T-helper 9 cell (primary cell): ENCODE measurements around the gene TTC23L.

Experiments used
- DNase-seq: peaks from one replicate; pipeline ENCODE4 v3.0.0-alpha.2; 2020

TTC23L gene

DNA sequence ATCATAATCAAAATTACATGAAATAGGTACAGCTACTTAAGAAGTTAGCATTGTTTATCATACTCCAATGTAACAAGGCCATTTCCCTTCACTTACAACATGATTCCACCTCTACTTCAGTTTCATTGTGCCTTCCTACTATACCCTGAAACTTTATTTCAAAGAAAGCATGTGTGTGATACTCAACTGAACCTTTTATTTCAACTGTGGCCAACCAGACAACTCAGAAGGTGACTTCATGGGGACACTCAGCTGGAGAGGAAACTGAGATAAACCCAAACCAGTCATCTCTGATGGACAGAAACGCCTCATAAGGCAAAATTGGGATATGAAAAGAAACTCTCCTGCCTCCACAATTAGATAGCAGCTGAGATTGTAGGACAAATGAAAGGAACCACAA, 5.9 kb upstream of the TTC23L start:
- DNase-seq, result no peak

DNA sequence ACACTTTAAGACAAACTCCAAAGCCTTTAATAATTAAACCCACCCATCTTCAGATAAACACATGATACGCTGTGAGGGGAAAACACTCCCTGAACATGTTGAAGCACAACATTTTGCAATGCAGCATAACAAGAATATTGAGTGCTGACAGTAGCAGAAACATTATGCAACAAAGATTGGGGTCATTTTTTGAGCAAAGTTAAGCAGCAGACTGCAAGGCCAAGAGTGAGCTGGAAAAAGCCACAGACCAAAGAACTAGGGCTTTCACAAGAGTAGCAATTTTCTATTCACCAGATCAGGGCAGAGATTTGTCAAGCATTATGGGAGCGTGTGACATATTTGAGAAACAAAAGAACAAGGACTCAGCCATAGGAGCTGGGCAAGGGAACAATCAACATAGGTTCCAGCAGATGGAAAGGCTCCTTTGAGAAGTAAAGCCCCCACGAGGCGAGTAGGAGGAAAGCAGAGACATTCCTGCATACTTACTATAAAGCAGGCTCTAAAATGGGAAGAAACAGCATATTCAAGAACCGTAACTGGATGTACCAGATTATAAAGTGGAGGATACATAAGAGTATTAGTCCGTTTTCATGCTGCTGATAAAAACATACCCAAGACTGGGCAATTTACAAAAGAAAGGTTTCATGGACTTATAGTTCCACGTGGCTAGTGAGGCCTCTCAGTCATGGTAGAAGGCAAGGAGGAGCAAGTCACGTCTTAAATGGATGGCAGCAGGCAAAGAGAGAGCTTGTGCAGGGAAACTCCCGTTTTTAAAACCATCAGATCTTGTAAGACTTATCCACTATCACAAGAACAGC, 4.8 kb upstream of the TTC23L start:
- no peak for DNase-seq

DNA sequence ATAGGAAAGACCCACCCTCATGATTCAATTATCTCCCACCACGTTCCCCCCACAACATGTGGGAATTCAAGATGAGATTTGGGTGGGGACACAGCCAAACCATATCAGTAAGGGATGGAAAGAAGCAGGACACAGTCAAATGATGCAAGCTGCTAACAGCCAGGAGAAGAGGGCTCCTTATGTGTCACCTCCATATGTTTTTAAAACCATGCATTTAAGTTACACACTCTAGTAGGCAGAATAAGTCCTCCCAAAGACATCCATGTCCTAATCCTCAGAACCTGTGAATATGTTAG, 4.2 kb upstream of the TTC23L start:
- no peak for DNase-seq

DNA sequence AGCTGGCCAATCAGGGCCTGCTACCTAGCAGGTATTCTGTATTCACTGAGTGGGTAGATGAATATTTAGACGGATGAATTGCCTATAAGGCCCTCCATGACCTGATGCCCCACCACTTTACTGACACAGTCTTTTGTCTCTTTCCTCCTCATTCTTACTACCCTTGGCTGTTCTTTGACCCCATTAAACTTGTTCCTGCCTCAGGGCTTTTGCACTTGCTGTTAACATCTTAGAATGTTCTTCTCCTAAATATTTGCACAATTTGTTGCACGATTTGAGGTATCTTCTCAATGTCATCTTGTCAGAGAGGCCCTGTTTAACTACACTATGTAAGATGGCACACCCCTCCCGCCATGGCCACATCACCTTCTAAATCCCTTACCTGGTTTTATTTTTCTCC, 3.3 kb upstream of the TTC23L start:
- no peak for DNase-seq

DNA sequence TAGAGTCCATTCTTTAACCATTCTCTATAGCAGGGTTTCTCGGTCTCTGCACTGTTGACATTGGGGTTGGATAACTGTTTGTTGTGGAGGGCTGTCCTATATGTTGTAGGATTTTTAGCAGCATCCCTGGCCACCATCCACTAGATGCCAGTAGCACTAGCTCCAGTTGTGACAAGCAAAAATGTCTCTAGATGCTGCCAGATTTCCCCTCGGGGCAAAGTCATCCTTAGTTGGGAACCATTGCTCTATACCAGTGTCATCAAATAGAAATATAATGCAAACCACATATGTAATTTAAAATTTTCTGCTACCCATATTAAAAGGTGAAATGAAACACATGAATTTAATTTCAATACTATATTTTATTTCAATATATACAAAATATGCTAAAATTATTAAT, 2.9 kb downstream of the TTC23L start:
- no peak for DNase-seq

DNA sequence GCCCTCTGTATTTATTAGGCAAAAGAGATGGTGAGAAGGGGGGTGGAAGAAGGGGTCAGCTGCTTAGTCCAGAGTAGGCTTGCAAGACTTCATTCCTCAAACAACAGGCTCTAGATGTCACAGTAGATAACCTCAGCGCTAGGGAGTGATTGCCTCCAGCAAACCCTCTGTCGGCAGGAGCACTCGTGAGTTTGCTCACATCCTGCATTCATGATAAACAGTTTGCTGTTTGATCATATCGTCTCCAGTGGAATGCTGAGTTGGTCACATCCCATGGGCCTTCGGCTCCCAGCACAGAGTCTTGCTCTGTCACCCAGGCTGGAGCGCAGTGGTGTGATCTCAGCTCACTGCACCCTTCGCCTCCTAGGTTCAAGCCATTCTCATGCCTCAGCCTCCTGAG, 3.6 kb downstream of the TTC23L start:
- no peak for DNase-seq

DNA sequence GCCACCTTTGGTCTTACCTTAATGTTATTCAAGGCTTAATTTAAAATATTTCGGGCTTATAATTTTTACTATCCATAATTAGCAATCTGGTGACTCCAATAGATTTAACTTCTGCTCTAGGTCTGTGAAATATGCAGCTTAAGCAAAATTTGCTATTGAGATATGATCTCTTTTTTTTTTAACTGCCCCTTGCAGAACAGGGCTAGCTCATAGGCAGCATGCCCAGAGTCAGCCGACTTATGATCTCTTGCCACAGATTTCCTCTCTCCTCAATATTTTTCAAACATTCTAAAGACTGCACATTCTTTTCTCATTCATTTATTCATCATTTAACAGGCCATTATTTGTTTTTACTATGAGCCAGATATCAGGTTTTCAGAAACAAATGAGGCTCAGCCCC, 4.5 kb downstream of the TTC23L start:
- DNase-seq, result no peak

DNA sequence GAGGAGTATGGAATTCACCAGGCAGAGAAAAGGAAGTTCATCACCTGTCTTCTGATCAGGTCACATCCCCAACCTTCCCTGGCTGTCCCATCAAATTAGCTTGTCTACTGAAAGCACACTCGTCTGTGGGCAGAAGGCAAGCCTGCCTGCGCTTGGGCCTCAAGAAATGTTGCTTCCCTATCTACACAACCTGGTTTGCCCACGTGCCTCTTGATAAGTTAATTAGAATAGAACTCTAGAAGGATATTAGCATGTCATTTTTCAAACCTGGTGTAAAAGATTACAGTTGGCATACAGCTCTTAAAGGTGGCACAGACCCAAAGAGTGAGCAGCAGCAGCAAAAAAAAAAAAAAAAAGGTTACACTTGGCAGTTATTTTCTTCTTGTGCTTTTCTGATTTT, 5.1 kb downstream of the TTC23L start:
- DNase-seq, result no peak

DNA sequence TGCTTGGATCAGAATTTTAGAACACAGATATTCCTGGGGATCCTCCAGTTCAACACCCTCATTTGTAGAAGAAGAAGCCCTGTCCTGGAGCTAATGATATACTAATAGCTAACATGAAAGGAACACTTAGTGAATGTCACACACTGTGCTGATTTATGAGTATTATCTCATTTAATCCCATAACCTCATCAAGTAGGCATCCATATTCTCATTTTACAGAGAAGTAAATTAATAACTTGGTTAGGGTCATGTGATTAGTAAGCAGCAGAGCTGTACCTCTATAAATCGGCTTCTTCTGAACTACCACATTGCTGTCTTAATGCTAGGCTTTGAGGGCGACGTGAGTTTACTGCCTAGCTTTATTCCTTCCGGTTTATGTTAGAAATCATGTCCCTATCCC, 6.0 kb downstream of the TTC23L start:
- DNase-seq, result no peak

DNA sequence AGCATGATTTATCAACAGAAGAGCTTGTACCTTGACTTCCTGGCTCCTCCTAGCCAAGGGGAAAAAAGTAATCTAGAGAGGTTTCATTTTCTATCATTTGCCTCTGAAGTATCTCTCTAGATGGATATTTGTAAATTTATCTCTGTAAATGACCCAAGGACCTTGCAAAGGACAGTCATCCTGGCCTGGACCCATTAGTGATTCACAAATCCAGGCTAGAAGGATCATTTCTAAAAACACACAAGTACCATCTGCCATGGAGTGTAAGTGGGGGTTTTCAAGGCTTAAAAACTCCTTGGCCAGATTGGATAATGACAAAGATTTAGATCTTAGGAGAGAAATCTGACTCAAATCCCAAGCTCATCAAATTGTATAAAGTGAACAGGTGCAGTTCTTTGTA, 8.1 kb downstream of the TTC23L start:
- no peak for DNase-seq

DNA sequence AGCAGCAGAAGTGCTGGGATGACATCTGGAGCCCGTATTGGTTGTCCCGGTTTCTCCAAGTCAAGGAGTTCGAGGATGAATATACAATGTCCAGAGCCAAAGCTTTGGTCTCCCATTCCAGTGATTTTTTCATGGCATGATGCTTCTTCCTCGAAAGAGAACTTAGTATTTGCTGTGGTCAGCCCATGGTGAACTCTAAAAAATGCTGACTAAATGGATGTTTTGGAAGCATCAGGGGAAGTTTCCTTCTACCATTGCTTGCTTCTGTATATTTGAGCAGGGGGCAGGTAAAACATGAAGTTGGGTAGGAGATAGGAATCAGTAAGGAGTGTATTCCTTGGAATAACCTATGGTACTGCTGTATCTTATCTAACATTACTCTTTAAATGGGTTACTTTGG, 8.6 kb downstream of the TTC23L start:
- DNase-seq, result no peak

DNA sequence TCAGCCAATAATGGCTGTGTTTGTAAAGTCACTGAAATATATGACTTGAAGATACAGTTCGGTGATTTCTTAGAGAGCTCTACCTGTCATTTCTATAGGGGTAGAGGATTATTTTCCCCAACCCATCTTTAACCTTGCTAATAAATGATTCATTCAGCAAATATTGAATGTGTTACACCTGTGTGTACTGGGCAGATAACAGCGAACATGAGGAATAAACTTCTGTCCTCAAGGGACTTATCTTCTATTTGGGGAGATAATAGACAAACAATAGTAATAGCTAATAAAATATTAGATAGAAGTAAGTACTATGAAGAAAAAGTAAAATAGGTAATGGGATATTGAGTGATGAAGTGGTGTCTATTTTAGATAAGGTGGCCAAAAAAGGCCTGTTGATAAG, 9.3 kb downstream of the TTC23L start:
- no peak for DNase-seq

DNA sequence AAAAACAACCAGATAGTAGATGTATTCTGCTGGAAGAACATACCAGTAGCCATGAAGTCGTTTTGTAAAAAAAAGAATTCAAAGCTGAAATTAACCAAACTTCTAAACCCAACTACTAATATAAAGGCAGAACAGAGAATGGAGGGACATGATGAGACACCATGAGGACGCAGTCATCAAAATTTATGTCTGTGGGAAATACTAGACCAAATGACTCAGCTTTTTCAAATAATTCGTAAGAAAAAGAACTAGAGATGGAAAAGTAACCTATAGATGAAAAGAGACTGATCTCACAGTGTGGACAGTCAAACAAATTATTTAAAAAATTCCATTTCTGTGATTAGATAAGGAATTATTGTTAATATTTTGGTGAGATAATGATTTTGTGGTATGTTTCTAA, 10.3 kb downstream of the TTC23L start:
- no peak for DNase-seq

DNA sequence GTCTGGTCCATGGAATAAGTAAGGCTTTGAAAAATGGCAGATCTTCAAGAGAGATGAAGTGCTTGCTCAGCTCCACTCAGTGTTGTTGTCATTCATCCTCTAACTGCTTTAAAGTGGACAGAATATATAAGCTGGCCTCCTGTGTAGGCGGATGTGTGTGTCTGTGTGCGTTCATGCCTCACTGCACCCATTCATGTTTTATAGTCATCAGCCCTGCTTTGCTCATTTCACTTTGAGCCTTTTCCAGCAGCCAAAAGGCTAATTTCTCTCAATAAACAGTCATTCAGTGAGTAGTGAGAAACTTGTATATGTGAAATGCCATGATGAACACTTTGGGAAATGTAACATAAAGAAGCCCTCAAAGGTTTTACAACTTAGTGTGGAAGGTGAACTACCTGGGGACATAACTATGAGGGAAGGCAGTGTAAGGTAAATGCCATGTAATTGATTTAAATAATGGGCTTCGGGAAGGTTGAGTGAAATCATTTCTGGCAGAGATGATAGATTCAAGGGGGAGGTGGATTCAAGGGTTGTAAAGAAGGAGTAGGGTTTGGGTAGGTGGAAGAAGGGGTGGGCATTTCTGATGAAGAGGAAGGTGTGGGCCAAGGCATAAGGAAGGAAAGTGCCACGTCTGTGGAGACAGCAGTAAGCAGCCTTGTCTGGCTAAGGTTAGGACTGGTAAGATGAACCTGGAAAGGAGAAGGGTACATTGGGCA, 15.7 kb downstream of the TTC23L start:
- no peak for DNase-seq

DNA sequence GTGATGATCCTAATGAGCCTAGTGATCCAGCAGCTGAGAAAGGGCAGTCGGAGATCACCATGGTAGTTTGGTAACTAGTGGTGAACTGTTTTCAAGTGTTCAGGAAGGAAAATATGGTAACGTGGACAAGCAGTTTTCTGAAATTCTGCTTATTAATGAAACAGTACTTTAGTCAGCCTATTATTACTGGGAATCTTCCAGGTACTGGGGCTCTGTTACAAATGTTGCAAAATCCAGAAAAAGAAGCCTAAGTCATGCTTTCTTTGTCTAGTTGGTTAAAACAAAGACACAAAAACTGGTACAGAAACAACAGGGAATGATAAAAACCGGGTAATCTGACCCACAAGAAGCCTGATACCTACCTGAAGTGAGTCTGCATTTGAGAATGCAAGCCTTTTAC, 18.2 kb downstream of the TTC23L start:
- no peak for DNase-seq

DNA sequence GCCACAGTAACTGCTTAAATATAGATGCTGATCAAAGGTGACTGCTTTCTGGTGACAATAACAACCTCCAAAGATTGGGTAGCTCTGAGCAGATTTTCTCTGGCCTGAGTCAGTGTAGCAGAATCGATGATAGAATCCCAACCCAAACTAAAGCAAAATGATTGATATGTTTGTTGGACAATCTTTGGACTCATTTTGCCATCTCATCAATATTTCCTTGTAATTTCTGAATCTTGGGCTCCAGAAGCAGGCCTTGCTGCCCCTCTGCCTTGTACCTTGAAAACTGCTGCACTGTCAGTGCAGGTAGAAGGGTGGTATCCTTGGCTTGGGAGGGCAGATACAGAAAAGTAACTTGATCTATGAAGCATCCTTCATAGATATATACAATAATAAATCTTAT, 18.9 kb downstream of the TTC23L start:
- no peak for DNase-seq

DNA sequence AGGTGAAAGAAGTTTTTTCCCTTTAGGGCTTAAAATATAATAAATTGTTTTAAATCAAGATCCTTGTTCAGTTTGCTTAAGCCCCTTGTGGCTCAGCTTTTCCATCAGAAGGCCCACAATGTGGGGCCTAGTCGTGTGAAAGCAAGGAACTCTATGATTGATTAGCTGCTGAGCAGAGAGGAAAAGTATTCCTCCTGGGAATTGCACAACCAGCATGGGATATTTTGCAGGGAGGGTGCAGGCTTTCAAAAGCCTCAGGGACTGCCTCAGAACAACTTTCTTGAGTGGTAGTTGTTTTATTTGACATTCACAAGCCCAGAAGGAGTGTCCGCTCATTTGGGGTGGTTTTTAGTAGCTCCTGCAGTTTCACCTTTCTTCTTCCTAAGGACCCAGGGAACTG, 19.8 kb downstream of the TTC23L start:
- DNase-seq, result no peak

DNA sequence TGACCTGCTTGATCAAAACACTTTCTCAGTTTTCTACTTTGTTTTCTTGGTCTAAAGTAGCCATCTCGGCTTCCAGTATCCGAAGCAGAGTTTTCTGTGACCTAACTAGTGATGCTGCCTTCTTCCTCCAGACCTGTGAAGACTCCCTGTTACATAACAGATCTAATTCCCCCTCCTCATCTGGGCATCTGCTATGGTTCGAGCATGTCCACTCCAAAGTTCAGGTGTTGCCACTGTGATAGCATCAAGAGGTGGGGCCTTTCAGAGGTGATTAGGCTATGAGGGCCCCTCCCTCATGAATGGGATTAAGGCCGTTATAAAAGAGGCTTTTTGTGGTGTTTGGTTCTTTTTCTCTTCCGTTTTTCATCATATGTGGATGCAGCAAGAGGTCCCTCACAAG, 20.3 kb downstream of the TTC23L start:
- DNase-seq, result no peak

DNA sequence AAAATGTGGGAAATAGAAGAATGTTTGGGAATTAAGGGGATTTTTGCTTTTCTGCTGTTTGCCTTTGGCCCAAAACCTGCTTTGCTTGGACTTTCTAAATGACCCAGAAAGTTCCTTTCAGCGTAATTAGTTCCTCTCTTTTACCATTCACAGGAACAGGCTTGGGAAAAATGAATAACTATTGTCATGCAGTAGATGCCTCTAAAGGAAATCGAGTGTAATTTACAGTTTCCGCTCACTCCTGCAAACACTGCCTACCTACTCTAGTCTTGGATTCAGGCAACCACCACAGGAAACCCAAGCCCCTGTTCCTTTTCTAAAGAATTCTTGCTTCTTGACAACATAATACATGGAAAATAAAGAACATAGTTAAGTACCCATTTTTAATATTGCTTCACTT, 25.0 kb downstream of the TTC23L start:
- DNase-seq, result no peak

DNA sequence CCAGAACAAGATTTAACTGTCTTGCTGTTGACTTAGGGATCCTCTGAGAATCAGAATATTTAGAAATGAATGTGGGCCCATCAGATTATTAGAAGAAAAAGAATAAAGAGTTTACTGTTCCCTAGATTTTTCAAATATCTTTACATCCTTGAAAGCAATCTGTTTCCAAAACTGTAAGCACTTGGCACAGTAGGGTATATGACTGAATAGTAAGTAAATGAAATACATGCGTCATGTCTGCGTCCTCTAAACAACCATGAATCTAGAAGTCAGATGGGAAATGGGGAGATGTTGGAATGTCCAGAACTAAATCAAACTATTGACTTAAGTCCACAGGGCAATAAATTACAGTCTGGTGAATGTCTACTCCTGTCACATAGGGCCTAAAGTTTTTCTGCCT, 26.1 kb downstream of the TTC23L start:
- no peak for DNase-seq

DNA sequence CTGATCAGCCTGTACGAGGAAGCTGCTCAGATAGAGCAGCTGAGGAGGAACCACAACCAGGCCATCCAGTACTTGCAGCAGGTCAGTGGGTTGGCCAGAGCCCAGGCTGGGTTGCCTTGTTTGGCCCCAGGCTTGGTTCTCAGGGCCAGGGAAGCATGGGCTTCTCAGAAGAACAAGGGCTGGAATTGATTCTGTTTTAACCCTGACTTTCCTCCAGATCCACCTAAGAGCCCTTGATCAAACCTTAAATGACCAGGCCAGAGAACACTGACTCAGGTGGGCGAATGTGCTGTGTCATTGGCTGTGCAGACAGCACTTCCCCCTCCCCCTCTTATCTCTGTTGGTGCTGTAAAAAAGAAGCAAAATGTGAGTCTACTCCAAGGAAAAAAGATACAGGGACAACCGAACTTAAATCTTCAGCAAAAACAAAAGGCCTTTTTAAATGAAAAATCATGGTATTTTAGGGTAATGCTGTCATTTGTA, 28.1 kb downstream of the TTC23L start:
- no peak for DNase-seq

DNA sequence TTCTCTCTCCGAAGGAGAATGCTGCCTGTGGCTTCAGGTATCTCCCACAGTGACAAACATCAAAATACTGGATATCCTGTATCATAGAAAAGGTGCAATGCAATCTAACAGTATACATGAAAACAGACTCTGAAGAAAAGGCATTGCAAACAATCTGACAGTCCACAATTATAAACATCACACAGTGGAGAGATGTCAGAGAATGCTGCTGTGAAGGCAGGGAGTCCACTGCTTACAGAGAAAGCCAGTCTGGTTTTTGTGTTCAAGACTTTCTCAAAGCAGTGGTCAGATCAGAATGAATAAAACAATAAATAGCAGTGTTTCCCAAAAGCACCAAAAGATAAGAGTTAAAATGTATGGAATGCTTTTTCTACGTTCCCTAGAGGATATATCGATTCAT, 28.7 kb downstream of the TTC23L start:
- no peak for DNase-seq

DNA sequence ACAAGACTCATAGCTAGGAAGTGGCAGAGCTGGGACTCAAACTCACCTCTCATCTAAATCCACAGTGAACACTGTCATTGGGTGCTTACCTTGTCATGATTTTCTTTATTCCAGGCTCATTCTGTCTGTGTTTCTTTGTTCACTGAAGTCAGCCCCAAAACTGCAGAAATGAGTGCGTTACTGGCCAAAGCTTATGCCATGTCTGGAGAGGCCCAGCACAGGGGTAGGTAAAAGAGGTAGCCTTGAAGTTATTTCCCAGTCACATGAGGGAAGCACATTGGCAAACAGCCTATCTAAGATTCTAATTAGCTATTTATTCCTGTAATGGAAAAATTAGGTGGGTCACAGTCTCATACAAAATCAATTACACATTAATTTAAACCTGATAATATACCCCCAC, 29.8 kb downstream of the TTC23L start:
- DNase-seq, result no peak

DNA sequence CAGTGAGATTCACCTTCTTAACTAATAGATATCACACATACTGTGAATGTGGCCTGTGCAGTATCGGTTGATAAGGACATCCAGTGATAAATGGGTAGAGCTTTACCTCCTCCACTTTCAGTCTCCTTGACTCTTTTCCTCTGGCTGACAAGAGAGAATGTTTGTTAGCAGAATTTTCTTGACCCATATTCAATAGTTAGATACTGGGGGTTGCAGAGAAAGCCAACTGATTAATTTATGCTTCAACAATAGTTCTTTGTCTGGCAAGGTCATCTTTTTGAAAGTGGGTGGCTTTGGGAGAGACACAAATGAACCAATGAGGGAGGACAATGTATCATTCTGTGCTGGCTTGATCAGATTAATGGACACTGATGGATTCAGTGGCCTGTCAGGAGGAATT, 30.3 kb downstream of the TTC23L start:
- DNase-seq, result no peak

DNA sequence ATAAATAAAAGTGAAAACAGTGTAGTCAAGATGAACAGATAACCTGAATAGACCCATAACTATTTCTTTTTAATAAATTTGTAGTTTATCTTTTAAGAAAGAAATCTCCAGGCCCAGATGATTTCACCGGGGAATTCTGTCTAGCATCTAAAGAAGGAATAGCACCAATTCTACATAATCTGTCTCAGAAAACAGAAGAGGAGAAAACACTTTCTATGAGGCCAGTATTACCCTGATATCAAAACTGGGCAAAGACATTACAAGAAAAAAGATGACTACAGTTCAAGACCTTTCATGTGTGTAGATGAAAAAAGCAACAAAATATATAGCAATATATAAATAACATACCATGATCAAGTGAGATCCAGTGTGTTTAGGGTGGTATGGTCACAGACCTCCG, 31.4 kb downstream of the TTC23L start:
- no peak for DNase-seq
